GM13976 (cell line): ENCODE results near the gene GRAMD4.

Source experiments
- DNase-seq: peaks from one replicate; pipeline ENCODE4 v3.0.0; 2012; ENCODE audit warnings: low spot score
- CTCF ChIP-seq: IDR thresholded peaks from 2 replicates; pipeline ENCODE4 v1.5.1; 2012; ENCODE audit warnings: borderline replicate concordance, mild to moderate bottlenecking; ENCODE audit not compliant: insufficient read depth; ENCODE audit errors: extremely low read depth, missing control alignments, control extremely low read depth
- in situ Hi-C: fragments of 300-500 bp; cut with MboI; formaldehyde crosslinking; loops from one replicate; pipeline ENCODE4 v1.12.0; 2022; ENCODE audit warnings: low sequenced_read_pairs, mixed read lengths, inconsistent platforms; ENCODE audit not compliant: unreplicated experiment

The GRAMD4 gene

DNA sequence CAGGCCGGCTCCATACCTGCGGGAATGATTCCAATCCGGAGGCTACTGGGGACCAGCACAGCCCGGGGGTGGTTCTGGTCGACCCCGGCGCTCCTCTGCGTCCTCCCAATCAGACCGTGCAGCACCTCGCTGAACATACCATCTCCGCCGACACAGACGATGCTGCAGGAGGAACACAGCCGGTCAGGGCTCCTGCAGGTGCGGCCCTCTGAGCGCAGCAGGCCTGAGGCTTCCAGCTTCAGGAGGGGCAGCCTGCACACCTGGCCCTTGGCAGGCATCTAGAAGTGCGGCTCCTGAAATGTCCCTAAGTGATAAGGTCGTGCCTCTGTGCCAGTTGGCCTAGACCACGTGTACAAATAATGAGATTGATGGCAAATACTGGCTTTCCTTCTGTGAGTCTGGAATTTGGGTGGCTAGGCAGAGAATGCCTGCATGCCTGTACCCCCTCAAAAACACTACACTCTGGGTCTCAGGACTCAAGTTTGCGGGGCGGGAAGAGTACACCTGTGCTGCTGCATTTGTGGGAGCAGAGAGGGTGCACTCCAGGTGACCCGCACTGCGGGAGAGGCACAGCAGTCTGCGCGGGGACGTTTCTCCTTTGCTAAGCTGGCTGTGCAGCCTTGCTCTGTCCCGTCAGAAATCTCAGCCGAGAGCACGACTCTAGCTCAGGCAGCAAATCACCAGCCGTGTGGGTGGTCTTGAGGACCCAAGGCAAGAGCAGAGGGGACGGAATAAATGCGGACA, 87.8 kb downstream of the GRAMD4 start:
- in situ Hi-C loops, result no loop called here
- no peak for TF ChIP-seq CTCF
- DNase-seq, result no peak

DNA sequence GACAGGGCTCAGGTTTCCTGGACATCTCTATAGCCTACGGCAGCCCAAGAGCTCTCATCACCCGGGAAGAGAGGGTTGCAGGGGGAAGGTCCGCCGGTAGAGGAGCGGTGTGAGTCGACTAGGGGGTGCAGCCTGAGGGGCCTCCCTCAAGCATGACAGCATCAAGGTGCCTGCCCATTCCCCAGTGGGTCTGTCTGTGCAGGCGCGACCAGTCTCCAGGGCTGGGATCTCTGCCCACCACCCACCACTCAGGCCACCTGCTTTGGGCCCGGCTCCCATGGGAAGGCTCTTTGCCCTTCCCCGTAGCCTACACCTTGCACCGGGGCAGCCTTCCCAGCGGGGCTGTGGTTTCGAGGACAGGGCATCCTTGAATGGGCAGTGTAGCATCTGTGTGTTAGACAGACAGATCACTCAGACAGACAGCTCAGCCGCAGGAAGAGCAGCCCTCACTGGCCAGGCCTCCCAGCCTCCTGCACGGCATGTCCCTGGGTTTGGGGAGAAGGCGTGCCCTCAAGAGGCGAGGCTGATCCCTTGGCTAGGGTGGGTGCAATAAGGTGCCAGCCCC, 88.7 kb downstream of the GRAMD4 start:
- DNase-seq, result no peak
- no peak for TF ChIP-seq CTCF
- in situ Hi-C loops, result no loop called here

- in situ Hi-C loops, result no loop called here
- no peak for DNase-seq
- no peak for TF ChIP-seq CTCF
Observed at GRCh38 chr22:46710806-46711205, 90.6 kb downstream of the GRAMD4 start.

DNA sequence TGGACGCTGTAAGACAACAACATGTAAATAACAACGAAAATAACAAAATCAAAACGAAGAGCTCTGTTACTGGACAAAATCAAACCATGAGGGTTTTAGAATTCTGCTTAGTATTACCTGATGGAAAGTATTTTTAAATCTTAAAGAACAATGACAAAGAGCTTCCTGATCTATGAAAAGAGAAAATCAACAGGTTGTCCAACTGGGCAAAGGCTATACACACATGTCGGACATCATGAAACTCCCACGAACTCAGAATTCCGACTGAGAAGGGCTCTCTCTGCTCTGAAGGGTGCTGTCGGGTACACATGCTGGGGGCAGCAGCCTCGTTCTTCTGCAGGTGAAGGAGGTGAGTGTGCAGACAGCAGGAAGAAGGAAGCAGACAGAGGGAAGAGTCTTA, 92.1 kb downstream of the GRAMD4 start:
- DNase-seq, result no peak
- TF ChIP-seq CTCF, result no peak
- in situ Hi-C loops, result no loop called here

DNA sequence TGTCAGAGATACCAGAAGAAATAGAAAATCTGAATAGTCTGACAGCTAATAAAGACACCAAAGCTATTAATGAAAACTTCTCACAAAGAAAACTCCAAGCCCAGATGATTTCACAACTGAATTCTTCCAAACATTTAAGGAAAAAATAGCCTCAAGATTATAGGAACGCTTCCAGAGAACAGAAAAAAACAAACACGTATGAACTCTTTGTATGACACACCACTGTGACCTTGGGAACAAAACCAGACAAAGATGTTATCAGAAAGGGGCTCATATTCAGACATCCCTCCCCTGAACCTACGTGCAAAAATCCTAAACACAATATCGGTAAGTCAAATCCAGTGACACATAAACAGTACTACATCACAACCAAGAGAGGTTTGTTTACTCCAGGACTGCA, 94.4 kb downstream of the GRAMD4 start:
- in situ Hi-C loops, result no loop called here

DNA sequence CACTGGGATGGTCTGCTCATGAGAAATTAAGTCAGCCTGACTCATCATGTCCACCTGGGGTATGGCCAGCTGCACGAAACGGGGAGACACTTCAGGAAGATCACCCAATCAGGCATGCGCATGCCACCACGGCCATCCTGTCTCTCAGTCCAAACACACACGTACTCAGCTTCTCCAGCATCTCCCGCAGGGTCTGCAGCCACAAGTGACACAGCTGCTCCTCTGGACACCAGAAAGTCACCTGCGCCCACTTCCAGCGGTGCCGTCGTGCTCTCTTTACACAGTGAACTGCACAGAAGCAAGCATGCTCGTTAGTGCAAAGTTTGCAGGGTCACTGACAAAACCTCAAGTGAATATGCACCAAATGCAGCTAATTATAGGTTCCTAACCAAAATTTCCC, 99.7 kb downstream of the GRAMD4 start:
- TF ChIP-seq CTCF, result no peak
- in situ Hi-C loops, result no loop called here

More for the DNA sequence above, 94.4 kb downstream of the GRAMD4 start:
- no peak for DNase-seq
- no peak for TF ChIP-seq CTCF

More for the DNA sequence above, 99.7 kb downstream of the GRAMD4 start:
- DNase-seq, result no peak
